GM21390 (cell line): Measurements from ENCODE around the gene MAP3K14.
"Not testable (repeated sequence)": the region's sequence is repeated elsewhere in the genome, so short reads cannot be mapped to it uniquely, and the experiment has no call there.

ENCODE experiments used
- ATAC-seq: cut with Tn5 transposase; IDR thresholded peaks from one replicate; pipeline ENCODE4 v1.9.1; 2021; ENCODE audit not compliant: unreplicated experiment

Gene MAP3K14

GRCh38 chr17:45302220-45302619 lies 14.6 kb downstream of the MAP3K14 start:
- ATAC-seq: not testable (repeated sequence)

- ATAC-seq: no peak
Observed at GRCh38 chr17:45301674-45302073, 15.1 kb downstream of the MAP3K14 start.

- ATAC-seq: no peak
Observed at GRCh38 chr17:45300060-45300751, 16.6 kb downstream of the MAP3K14 start.

- no peak for ATAC-seq
Observed at GRCh38 chr17:45299361-45299760, 17.5 kb downstream of the MAP3K14 start.

GRCh38 chr17:45298546-45299285 lies 18.1 kb downstream of the MAP3K14 start:
- no peak for ATAC-seq

- ATAC-seq: no peak
Observed at GRCh38 chr17:45296833-45297124, 20.0 kb downstream of the MAP3K14 start.

- ATAC-seq: no peak
Observed at GRCh38 chr17:45296003-45296832, 20.6 kb downstream of the MAP3K14 start.

- ATAC-seq: no peak
Observed at GRCh38 chr17:45294506-45294905, 22.3 kb downstream of the MAP3K14 start.

- ATAC-seq: no peak
Observed at GRCh38 chr17:45293413-45294211, 23.2 kb downstream of the MAP3K14 start.

- ATAC-seq: no peak
Observed at GRCh38 chr17:45292696-45293412, 24.0 kb downstream of the MAP3K14 start.

GRCh38 chr17:45291171-45291805 lies 25.5 kb downstream of the MAP3K14 start:
- ATAC-seq: no peak

GRCh38 chr17:45290269-45290765 lies 26.5 kb downstream of the MAP3K14 start:
- no peak for ATAC-seq

- no peak for ATAC-seq
Observed at GRCh38 chr17:45289301-45290268, 27.2 kb downstream of the MAP3K14 start.

GRCh38 chr17:45288825-45289224 lies 28.0 kb downstream of the MAP3K14 start:
- ATAC-seq: no peak

- no peak for ATAC-seq
Observed at GRCh38 chr17:45287526-45288500, 29.0 kb downstream of the MAP3K14 start.

GRCh38 chr17:45286286-45286685 lies 30.5 kb downstream of the MAP3K14 start:
- no peak for ATAC-seq
